Activated T-cell treated with anti-CD3 and anti-CD28 coated beads, Interleukin-2, amount 50 U/mL, for 72 hours (primary cell): ENCODE results near the gene IGF2BP2. TPM values are rescaled to one million over a fixed set of nuclear protein-coding genes. Genes with fewer than 3 reads are reported as not detected.
"Not testable (repeated sequence)": the region's sequence is repeated elsewhere in the genome, so short reads cannot be mapped to it uniquely, and the experiment has no call there.

ENCODE experiments used
- ATAC-seq, 2 donors: fragments of 150-1000 bp; cut with Tn5 transposase; replicated peaks in 1 of 2; 2 replicates each; pipeline ENCODE4 v1.10.0; 2021; ENCODE audit warnings: moderate library complexity in 2 of 2, mild to moderate bottlenecking in 1 of 2
- DNase-seq, 2 donors: peaks; one replicate each; pipeline ENCODE4 v3.0.0; 2021 to 2022; ENCODE audit warnings: mixed read lengths in 1 of 2
- H3K27ac Mint-ChIP-seq: one replicate; pipeline ENCODE4 v1.8.0; 2022; ENCODE audit warnings: mild to moderate bottlenecking, moderate library complexity, mixed read lengths
- H3K27me3 Mint-ChIP-seq: one replicate; pipeline ENCODE4 v1.8.0; 2022; ENCODE audit warnings: low read depth, mixed read lengths
- H3K36me3 Mint-ChIP-seq, 2 donors: one replicate each; pipeline ENCODE4 v1.8.0; 2022; ENCODE audit warnings: mixed read lengths in 2 of 2, mild to moderate bottlenecking in 1 of 2; ENCODE audit not compliant: insufficient read depth in 2 of 2
- H3K4me1 Mint-ChIP-seq: one replicate; pipeline ENCODE4 v1.8.0; 2022; ENCODE audit warnings: low read depth, mixed read lengths
- H3K4me3 Mint-ChIP-seq, 2 donors: one replicate each; pipeline ENCODE4 v1.8.0; 2022; ENCODE audit warnings: mild to moderate bottlenecking in 2 of 2, mixed read lengths in 2 of 2, moderate library complexity in 2 of 2
- H3K9me3 Mint-ChIP-seq, 2 donors: one replicate each; pipeline ENCODE4 v1.8.0; 2022; ENCODE audit warnings: mixed read lengths in 2 of 2
- total RNA-seq, 2 donors: library from RNA; stranded (reverse); gene quantifications; one replicate each; pipeline ENCODE4 v1.2.3, GENCODE V29; 2022

The IGF2BP2 gene
- total RNA-seq, 2 donors from 2014 or later: 0.53 to 1.2 TPM

GRCh38 chr3:185693985-185694653 is 130.7 kb downstream of the IGF2BP2 start:
- Mint-ChIP-seq H3K27me3 (no peaks in the 10 kb centered on the region), H3K9me3 (no peaks in the 10 kb centered on the region), H3K4me1 (no peaks in the 10 kb centered on the region), H3K4me3 (no peak overlapping the region), H3K27ac (no peak overlapping the region), H3K36me3 (no peaks in the 10 kb centered on the region)
- ATAC-seq: no peak
- no peak for DNase-seq

- DNase-seq (no peak), ATAC-seq (no peak)
- H3K36me3 Mint-ChIP-seq: no peaks in the 10 kb centered on the region
These were observed 133.2 kb downstream of the IGF2BP2 start for GRCh38 chr3:185691622-185692021.

DNA sequence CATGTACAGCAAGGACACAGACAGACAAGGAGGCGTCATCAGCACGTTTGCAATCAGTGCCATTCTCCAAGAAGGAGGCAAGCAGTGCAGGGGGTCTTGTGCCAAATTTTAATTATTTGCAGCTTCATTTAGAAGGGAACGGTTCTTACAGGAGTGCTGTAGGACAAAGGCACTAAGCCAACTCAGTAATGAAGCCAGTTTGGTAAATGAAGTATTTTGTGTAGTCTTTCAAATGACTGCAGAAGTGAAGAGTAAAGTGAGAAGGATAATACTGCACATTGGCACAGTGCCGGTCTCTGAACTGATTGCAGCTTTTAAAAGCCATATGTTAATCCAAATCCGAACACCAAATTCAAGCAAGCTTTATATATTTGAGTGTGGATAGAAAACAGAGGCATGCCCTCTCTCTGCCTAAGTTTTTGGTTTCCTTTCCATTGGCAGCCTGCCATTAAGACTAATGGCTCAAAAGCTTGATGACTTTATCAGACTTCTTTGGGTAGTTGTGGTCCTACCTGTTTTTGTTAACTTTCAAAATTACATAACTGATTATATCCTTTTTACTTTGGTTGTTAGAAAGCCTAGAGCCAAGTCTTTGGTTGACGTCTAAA is 137.5 kb downstream of the IGF2BP2 start:
- H3K27ac Mint-ChIP-seq: no peak overlapping the region
- no peaks in the 10 kb centered on the region for H3K9me3 Mint-ChIP-seq
- ATAC-seq (no peak), DNase-seq (no peak)
- H3K4me1 Mint-ChIP-seq: no peaks in the 10 kb centered on the region
- no peaks in the 10 kb centered on the region for H3K36me3 Mint-ChIP-seq
- peaks cover 7% of the 10 kb centered on the region for H3K27me3 Mint-ChIP-seq
- H3K4me3 Mint-ChIP-seq: no peak overlapping the region

More at GRCh38 chr3:185691622-185692021, 133.2 kb downstream of the IGF2BP2 start:
- H3K27me3 Mint-ChIP-seq: peaks cover 5% of the 10 kb centered on the region
- no peaks in the 10 kb centered on the region for H3K4me1 Mint-ChIP-seq
- no peaks in the 10 kb centered on the region for H3K9me3 Mint-ChIP-seq
- H3K27ac Mint-ChIP-seq: no peak overlapping the region
- H3K4me3 Mint-ChIP-seq: no peak overlapping the region

- no peak overlapping the region for H3K27ac Mint-ChIP-seq
- H3K9me3 Mint-ChIP-seq: no peaks in the 10 kb centered on the region
- ATAC-seq: no peak
- no peaks in the 10 kb centered on the region for H3K4me1 Mint-ChIP-seq
- H3K36me3 Mint-ChIP-seq: no peaks in the 10 kb centered on the region
- peaks cover 9% of the 10 kb centered on the region for H3K27me3 Mint-ChIP-seq
- H3K4me3 Mint-ChIP-seq: no peak overlapping the region
- DNase-seq: no peak
These were observed 139.4 kb downstream of the IGF2BP2 start for GRCh38 chr3:185685231-185686035.

DNA sequence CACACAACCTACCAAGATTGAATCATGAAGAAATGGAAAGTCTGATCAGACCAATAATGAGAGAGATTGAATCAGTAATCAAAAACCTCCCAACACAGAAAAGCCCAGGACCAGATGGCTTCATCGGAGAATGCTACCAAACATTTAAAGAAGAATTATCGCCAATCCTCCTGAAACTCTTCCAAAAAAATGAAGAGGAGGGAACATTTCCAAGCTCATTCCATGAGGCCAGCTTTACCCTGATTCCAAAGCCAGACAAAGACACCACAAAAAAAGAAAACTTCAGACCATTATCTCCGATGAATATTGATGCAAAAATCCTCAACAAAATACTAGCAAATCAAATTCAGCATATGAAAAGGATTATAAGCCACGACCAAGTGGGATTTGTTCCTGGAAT is 144.6 kb downstream of the IGF2BP2 start:
- Mint-ChIP-seq H3K4me1 (no peaks in the 10 kb centered on the region), H3K36me3 (peaks cover 3 to 9% of the 10 kb centered on the region in 2 donors), H3K4me3 (no peak overlapping the region), H3K27me3 (peaks cover 23% of the 10 kb centered on the region), H3K9me3 (peaks cover 0 to 7% of the 10 kb centered on the region in 2 donors), H3K27ac (no peak overlapping the region)
- DNase-seq (no peak), ATAC-seq (no peak)

DNA sequence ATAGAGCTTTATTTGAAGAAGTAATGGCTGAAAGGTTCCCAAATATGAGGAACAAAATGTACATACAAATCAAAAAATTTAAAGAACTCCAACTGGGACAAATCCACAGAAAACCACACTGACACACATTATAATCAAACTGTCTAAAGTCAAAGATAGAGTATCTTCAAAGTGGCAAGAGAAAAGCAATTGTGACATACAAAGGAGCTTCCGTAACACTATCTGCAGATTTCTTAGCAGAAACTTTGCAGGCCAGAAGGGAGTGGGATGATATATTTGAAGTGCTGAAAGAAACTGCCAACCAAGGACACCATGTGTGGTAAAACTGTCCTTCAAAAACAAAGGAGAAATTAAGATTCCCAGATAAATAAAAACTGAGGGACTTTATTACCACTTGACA is 146.8 kb downstream of the IGF2BP2 start:
- Mint-ChIP-seq H3K27ac (no peak overlapping the region), H3K4me3 (no peak overlapping the region), H3K27me3 (peaks cover 34% of the 10 kb centered on the region), H3K4me1 (no peaks in the 10 kb centered on the region), H3K36me3 (peaks cover 3 to 9% of the 10 kb centered on the region in 2 donors), H3K9me3 (peaks cover 0 to 7% of the 10 kb centered on the region in 2 donors)
- DNase-seq: no peak
- no peak for ATAC-seq

- peaks cover 0 to 7% of the 10 kb centered on the region in 2 donors for H3K9me3 Mint-ChIP-seq
- peak; percentile 3 to 10 for DNase-seq
- H3K4me1 Mint-ChIP-seq: no peaks in the 10 kb centered on the region
- ATAC-seq: no peak
- peaks cover 36% of the 10 kb centered on the region for H3K27me3 Mint-ChIP-seq
- peaks cover 3 to 9% of the 10 kb centered on the region in 2 donors for H3K36me3 Mint-ChIP-seq
- no peak overlapping the region for H3K27ac Mint-ChIP-seq
- no peak overlapping the region for H3K4me3 Mint-ChIP-seq
These were observed 147.6 kb downstream of the IGF2BP2 start for GRCh38 chr3:185677146-185677829.

- Mint-ChIP-seq H3K4me3 (no peak overlapping the region), H3K4me1 (no peaks in the 10 kb centered on the region), H3K36me3 (no peaks in the 10 kb centered on the region), H3K9me3 (no peaks in the 10 kb centered on the region), H3K27me3 (peaks cover 14% of the 10 kb centered on the region), H3K27ac (no peak overlapping the region)
- DNase-seq: no peak
- no peak for ATAC-seq
These were observed 157.3 kb downstream of the IGF2BP2 start for GRCh38 chr3:185667574-185667973.

DNA sequence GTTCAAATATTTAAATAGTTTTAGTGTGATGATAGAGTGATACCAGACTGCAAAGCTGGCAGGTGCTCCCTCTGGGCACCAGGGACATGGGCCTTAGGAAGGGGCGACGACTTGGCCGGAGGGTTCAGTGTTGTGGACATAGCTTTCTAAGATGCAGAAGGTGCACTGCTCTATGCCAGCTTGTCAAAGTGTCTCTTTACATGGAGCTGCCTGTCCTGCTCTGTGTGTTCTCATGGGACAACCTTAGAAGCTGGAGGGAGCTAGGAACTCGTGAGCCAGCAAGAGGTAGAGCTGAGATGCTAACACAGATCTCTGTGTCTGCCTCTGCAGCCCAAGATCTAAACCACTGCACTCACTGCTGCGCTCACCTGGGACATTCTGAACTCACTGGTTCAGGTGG is 160.9 kb downstream of the IGF2BP2 start:
- Mint-ChIP-seq H3K4me3 (no peak overlapping the region), H3K27ac (no peak overlapping the region)

DNA sequence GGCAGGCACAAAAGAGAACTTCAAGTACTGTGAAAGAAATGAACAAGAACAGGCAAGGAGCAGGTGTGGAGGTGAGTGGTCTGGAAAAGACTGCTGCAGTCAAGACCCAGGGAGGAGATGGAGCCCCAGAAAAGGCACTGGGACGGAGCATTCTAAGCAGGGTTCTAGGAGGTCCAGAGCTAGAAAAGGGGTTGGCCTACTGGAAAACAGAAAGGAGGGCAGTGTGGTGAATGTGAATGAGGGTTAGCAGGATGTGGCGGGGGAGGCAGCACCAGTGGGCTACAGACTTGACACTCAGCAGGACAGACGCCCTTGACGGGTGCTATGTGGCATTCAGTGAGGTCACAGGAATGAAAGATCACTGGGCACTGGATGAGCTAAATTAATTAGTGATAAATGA is 163.1 kb downstream of the IGF2BP2 start:
- H3K27ac Mint-ChIP-seq: no peak overlapping the region
- DNase-seq (no peak), ATAC-seq (no peak)
- H3K4me1 Mint-ChIP-seq: no peaks in the 10 kb centered on the region
- peaks cover 22% of the 10 kb centered on the region for H3K27me3 Mint-ChIP-seq
- H3K36me3 Mint-ChIP-seq: no peaks in the 10 kb centered on the region
- H3K9me3 Mint-ChIP-seq: no peaks in the 10 kb centered on the region
- H3K4me3 Mint-ChIP-seq: no peak overlapping the region

More for the DNA sequence above, 160.9 kb downstream of the IGF2BP2 start:
- H3K36me3 Mint-ChIP-seq: no peaks in the 10 kb centered on the region
- no peaks in the 10 kb centered on the region for H3K4me1 Mint-ChIP-seq
- ATAC-seq (no peak), DNase-seq (no peak)
- peaks cover 22% of the 10 kb centered on the region for H3K27me3 Mint-ChIP-seq
- H3K9me3 Mint-ChIP-seq: no peaks in the 10 kb centered on the region

GRCh38 chr3:185661296-185661695 is 163.5 kb downstream of the IGF2BP2 start:
- H3K27ac Mint-ChIP-seq: not testable (repeated sequence)

GRCh38 chr3:185659942-185660921 is 164.6 kb downstream of the IGF2BP2 start:
- Mint-ChIP-seq H3K4me3 (no peak overlapping the region), H3K27me3 (peaks cover 22% of the 10 kb centered on the region), H3K9me3 (no peaks in the 10 kb centered on the region), H3K4me1 (no peaks in the 10 kb centered on the region), H3K27ac (no peak overlapping the region), H3K36me3 (no peaks in the 10 kb centered on the region)
- DNase-seq (peak; percentile 58 to 76), ATAC-seq (peak; percentile 77 to 84)

More at GRCh38 chr3:185661296-185661695, 163.5 kb downstream of the IGF2BP2 start:
- not testable (repeated sequence) for DNase-seq, H3K4me1 Mint-ChIP-seq, H3K36me3 Mint-ChIP-seq, H3K4me3 Mint-ChIP-seq, ATAC-seq, H3K9me3 Mint-ChIP-seq
- H3K27me3 Mint-ChIP-seq: peaks cover 22% of the 10 kb centered on the region
